ENCODE data around the gene NKAIN2. TPM values are rescaled to one million over a fixed set of nuclear protein-coding genes. Genes with fewer than 3 reads are reported as not detected.

NKAIN2 gene
- total RNA-seq, 1 donor from 2014 or later = 0.56 TPM

- no peak for TF ChIP-seq CTCF (IDR thresholded peaks at IDR 0.05; ENCODE audit: partially characterized antibody, unreplicated experiment)
- Mint-ChIP-seq H3K4me3 (ENCODE audit: unreplicated experiment) (no peak overlapping the region), H3K9me3 (ENCODE audit: unreplicated experiment) (no peaks in the 10 kb centered on the region), H3K36me3 (ENCODE audit: unreplicated experiment) (no peaks in the 10 kb centered on the region), H3K27me3 (ENCODE audit: unreplicated experiment) (no peaks in the 10 kb centered on the region), H3K4me1 (ENCODE audit: low read depth, unreplicated experiment) (no peaks in the 10 kb centered on the region), H3K27ac (ENCODE audit: unreplicated experiment) (no peak overlapping the region)
- DNase-seq = no peak
These were observed 801.1 kb downstream of the NKAIN2 start for GRCh38 chr6:124604719-124605118.

GRCh38 chr6:124607119-124607627 lies 803.5 kb downstream of the NKAIN2 start:
- no peak for DNase-seq
- H3K4me1 Mint-ChIP-seq (ENCODE audit: low read depth, unreplicated experiment) = no peaks in the 10 kb centered on the region
- TF ChIP-seq CTCF (IDR thresholded peaks at IDR 0.05; ENCODE audit: partially characterized antibody, unreplicated experiment) = no peak
- H3K27ac Mint-ChIP-seq (ENCODE audit: unreplicated experiment) = no peak overlapping the region
- H3K9me3 Mint-ChIP-seq (ENCODE audit: unreplicated experiment) = no peaks in the 10 kb centered on the region
- H3K27me3 Mint-ChIP-seq (ENCODE audit: unreplicated experiment) = no peaks in the 10 kb centered on the region
- H3K4me3 Mint-ChIP-seq (ENCODE audit: unreplicated experiment) = no peak overlapping the region
- H3K36me3 Mint-ChIP-seq (ENCODE audit: unreplicated experiment) = no peaks in the 10 kb centered on the region

- H3K27me3 Mint-ChIP-seq (ENCODE audit: unreplicated experiment) = no peaks in the 10 kb centered on the region
- H3K4me3 Mint-ChIP-seq (ENCODE audit: unreplicated experiment) = no peak overlapping the region
- no peaks in the 10 kb centered on the region for H3K4me1 Mint-ChIP-seq (ENCODE audit: low read depth, unreplicated experiment)
- DNase-seq = no peak
- no peak for TF ChIP-seq CTCF (IDR thresholded peaks at IDR 0.05; ENCODE audit: partially characterized antibody, unreplicated experiment)
- peaks cover 2% of the 10 kb centered on the region for H3K9me3 Mint-ChIP-seq (ENCODE audit: unreplicated experiment)
- H3K36me3 Mint-ChIP-seq (ENCODE audit: unreplicated experiment) = no peaks in the 10 kb centered on the region
- H3K27ac Mint-ChIP-seq (ENCODE audit: unreplicated experiment) = no peak overlapping the region
These were observed 809.4 kb downstream of the NKAIN2 start for GRCh38 chr6:124613031-124613430.

- Mint-ChIP-seq H3K27me3 (ENCODE audit: unreplicated experiment) (no peaks in the 10 kb centered on the region), H3K27ac (ENCODE audit: unreplicated experiment) (no peak overlapping the region)
These were observed 818.7 kb downstream of the NKAIN2 start for GRCh38 chr6:124622351-124622750.

GRCh38 chr6:124633655-124634054 lies 830.0 kb downstream of the NKAIN2 start:
- DNase-seq = no peak
- Mint-ChIP-seq H3K27ac (ENCODE audit: unreplicated experiment) (no peak overlapping the region), H3K9me3 (ENCODE audit: unreplicated experiment) (no peaks in the 10 kb centered on the region), H3K36me3 (ENCODE audit: unreplicated experiment) (no peaks in the 10 kb centered on the region), H3K4me3 (ENCODE audit: unreplicated experiment) (no peak overlapping the region), H3K4me1 (ENCODE audit: low read depth, unreplicated experiment) (no peaks in the 10 kb centered on the region), H3K27me3 (ENCODE audit: unreplicated experiment) (no peaks in the 10 kb centered on the region)
- TF ChIP-seq CTCF (IDR thresholded peaks at IDR 0.05; ENCODE audit: partially characterized antibody, unreplicated experiment) = no peak

More at GRCh38 chr6:124622351-124622750, 818.7 kb downstream of the NKAIN2 start:
- DNase-seq = no peak
- H3K36me3 Mint-ChIP-seq (ENCODE audit: unreplicated experiment) = no peaks in the 10 kb centered on the region
- H3K9me3 Mint-ChIP-seq (ENCODE audit: unreplicated experiment) = no peaks in the 10 kb centered on the region
- no peaks in the 10 kb centered on the region for H3K4me1 Mint-ChIP-seq (ENCODE audit: low read depth, unreplicated experiment)
- H3K4me3 Mint-ChIP-seq (ENCODE audit: unreplicated experiment) = no peak overlapping the region
- TF ChIP-seq CTCF (IDR thresholded peaks at IDR 0.05; ENCODE audit: partially characterized antibody, unreplicated experiment) = no peak

Measured in glutamatergic neuron (in vitro differentiated cells).